GM13976 (cell line): ENCODE data around the gene VWA3B.

Experiments
- DNase-seq: peaks from one replicate; pipeline ENCODE4 v3.0.0; 2012; ENCODE audit warnings: low spot score
- CTCF ChIP-seq: IDR thresholded peaks from 2 replicates; pipeline ENCODE4 v1.5.1; 2012; ENCODE audit warnings: borderline replicate concordance, mild to moderate bottlenecking; ENCODE audit not compliant: insufficient read depth; ENCODE audit errors: extremely low read depth, missing control alignments, control extremely low read depth
- in situ Hi-C: fragments of 300-500 bp; cut with MboI; formaldehyde crosslinking; loops from one replicate; pipeline ENCODE4 v1.12.0; 2022; ENCODE audit warnings: low sequenced_read_pairs, mixed read lengths, inconsistent platforms; ENCODE audit not compliant: unreplicated experiment

VWA3B gene

GRCh38 chr2:98070081-98070480 is 16.9 kb upstream of the VWA3B start:
- no peak for TF ChIP-seq CTCF
- DNase-seq, result no peak
- in situ Hi-C loops, result no loop called here

GRCh38 chr2:98072442-98072841 is 14.5 kb upstream of the VWA3B start:
- in situ Hi-C loops, result no loop called here
- no peak for DNase-seq
- TF ChIP-seq CTCF, result no peak

GRCh38 chr2:98078701-98079100 is 8.3 kb upstream of the VWA3B start:
- in situ Hi-C loops, result no loop called here
- DNase-seq, result no peak
- TF ChIP-seq CTCF, result no peak

GRCh38 chr2:98084151-98084868 is 2.7 kb upstream of the VWA3B start:
- no peak for DNase-seq
- in situ Hi-C loops, result no loop called here
- no peak for TF ChIP-seq CTCF

GRCh38 chr2:98084869-98085238 is 2.1 kb upstream of the VWA3B start:
- no peak for TF ChIP-seq CTCF
- in situ Hi-C loops, result no loop called here
- no peak for DNase-seq

GRCh38 chr2:98085649-98086048 is 1.3 kb upstream of the VWA3B start:
- DNase-seq, result no peak
- in situ Hi-C loops, result no loop called here
- no peak for TF ChIP-seq CTCF
